Measurements from ENCODE around the gene CACNG3.

- TF ChIP-seq CTCF (IDR thresholded peaks at IDR 0.05; ENCODE audit: low read depth, low read length, poor library complexity, severe bottlenecking) (peak; percentile 43), EZH2phosphoT487 (IDR thresholded peaks at IDR 0.05; ENCODE audit: borderline replicate concordance, low read length) (no peak)
Measured at GRCh38 chr16:24409045-24409444, 152.9 kb downstream of the CACNG3 start.

Data from DOHH2 (cell line).